HEK293 (cell line): ENCODE data around the gene ELFN1.

ENCODE experiments used
- CTCF ChIA-PET: fragments of 350-600 bp; formaldehyde crosslinking; extraction: SDS; loops from one replicate; lab custom pipeline; 2021; ENCODE audit warnings: antibody characterized with exemption; lab: Yijun Ruan, JAX
- POLR2A ChIA-PET: fragments of 300-600 bp; formaldehyde crosslinking; extraction: SDS; loops from one replicate; lab custom pipeline; 2020; ENCODE audit warnings: antibody characterized with exemption, inconsistent platforms; lab: Yijun Ruan, JAX
- H3K27ac ChIP-seq: fragments of 200-500 bp; sonication (Bioruptor generic); 2 replicates; pipeline ENCODE4 v1.5.1; 2014; ENCODE audit warnings: low read depth, low read length, control low read depth, inconsistent platforms; ENCODE audit errors: extremely low read depth
- H3K36me3 ChIP-seq, 2 experiments: fragments of 200-500 bp in 1 of 2; sonication (Bioruptor generic) in 1 of 2; 1 replicate in 1 of 2; 2 replicates in 1 of 2; pipeline ENCODE4 v1.5.1; 2014 to 2017; ENCODE audit warnings: inconsistent platforms in 2 of 2, low read length in 2 of 2; ENCODE audit not compliant: control insufficient read depth in 2 of 2, insufficient read depth in 1 of 2
- H3K4me1 ChIP-seq: fragments of 200-500 bp; sonication (Bioruptor generic); 2 replicates; pipeline ENCODE4 v1.5.1; 2014; ENCODE audit warnings: mild to moderate bottlenecking, low read length, inconsistent platforms; ENCODE audit not compliant: control insufficient read depth, insufficient read depth
- H3K4me3 ChIP-seq: 2 replicates; pipeline ENCODE4 v1.5.1; 2011; ENCODE audit warnings: low read depth, mild to moderate bottlenecking, control low read depth, low read length, moderate library complexity
- H3K9me3 ChIP-seq: fragments of 200-500 bp; sonication (Bioruptor generic); 2 replicates; pipeline ENCODE4 v1.5.1; 2014; ENCODE audit warnings: low read depth, low read length, inconsistent platforms; ENCODE audit not compliant: control insufficient read depth, insufficient read depth
- RBAK ChIP-seq: fragments of 450-650 bp; formaldehyde crosslinking; IDR thresholded peaks from 2 replicates; pipeline ENCODE4 v1.5.1; 2016; ENCODE audit warnings: missing biosample characterization, missing genetic modification characterization
- WT1 ChIP-seq: fragments of 450-650 bp; formaldehyde crosslinking; IDR thresholded peaks from 2 replicates; pipeline ENCODE4 v1.5.1; 2016; ENCODE audit warnings: missing biosample characterization, missing genetic modification characterization
- ZFP37 ChIP-seq: fragments of 450-650 bp; formaldehyde crosslinking; IDR thresholded peaks from 2 replicates; pipeline ENCODE4 v1.5.1; 2016; ENCODE audit warnings: missing biosample characterization, missing genetic modification characterization
- ZNF138 ChIP-seq: fragments of 450-650 bp; formaldehyde crosslinking; IDR thresholded peaks from 2 replicates; pipeline ENCODE4 v1.5.1; 2016; ENCODE audit warnings: missing biosample characterization, missing genetic modification characterization, borderline replicate concordance
- ZNF248 ChIP-seq: fragments of 450-650 bp; formaldehyde crosslinking; IDR thresholded peaks from 2 replicates; pipeline ENCODE4 v1.5.1; 2017; ENCODE audit warnings: missing biosample characterization, missing genetic modification characterization
- ZNF292 ChIP-seq: fragments of 450-650 bp; formaldehyde crosslinking; IDR thresholded peaks from 2 replicates; pipeline ENCODE4 v1.5.1; 2016; ENCODE audit warnings: low read depth, missing biosample characterization, missing genetic modification characterization, borderline replicate concordance
- ZNF302 ChIP-seq: fragments of 450-650 bp; formaldehyde crosslinking; IDR thresholded peaks from 2 replicates; pipeline ENCODE4 v1.5.1; 2016; ENCODE audit warnings: missing biosample characterization, missing genetic modification characterization, low read depth
- ZNF311 ChIP-seq: fragments of 450-650 bp; formaldehyde crosslinking; IDR thresholded peaks from 2 replicates; pipeline ENCODE4 v1.5.1; 2017; ENCODE audit warnings: missing biosample characterization, missing genetic modification characterization, borderline replicate concordance
- ZNF398 ChIP-seq: fragments of 450-650 bp; formaldehyde crosslinking; IDR thresholded peaks from 2 replicates; pipeline ENCODE4 v1.5.1; 2017; ENCODE audit warnings: missing biosample characterization, missing genetic modification characterization
- ZNF48 ChIP-seq: fragments of 450-650 bp; formaldehyde crosslinking; IDR thresholded peaks from 2 replicates; pipeline ENCODE4 v1.5.1; 2016; ENCODE audit warnings: missing biosample characterization, missing genetic modification characterization
- ZNF521 ChIP-seq: fragments of 450-650 bp; formaldehyde crosslinking; IDR thresholded peaks from 2 replicates; pipeline ENCODE4 v1.5.1; 2017; ENCODE audit warnings: missing biosample characterization, mild to moderate bottlenecking, missing genetic modification characterization
- ZNF555 ChIP-seq: fragments of 450-650 bp; formaldehyde crosslinking; conservative IDR thresholded peaks from 2 replicates; pipeline ENCODE4 v1.5.1; 2017; ENCODE audit warnings: missing biosample characterization, mild to moderate bottlenecking, missing genetic modification characterization, inconsistent platforms
- ZNF596 ChIP-seq: fragments of 450-650 bp; IDR thresholded peaks from 2 replicates; pipeline ENCODE4 v1.5.0; 2018; ENCODE audit warnings: missing biosample characterization, mild to moderate bottlenecking, missing genetic modification characterization, moderate library complexity
- TF ChIP-seq, protein P1 (sequence below): fragments of 450-650 bp; formaldehyde crosslinking; IDR thresholded peaks from 2 replicates; pipeline ENCODE4 v1.5.1; 2016; ENCODE audit warnings: missing biosample characterization, missing genetic modification characterization
- TF ChIP-seq, protein P2 (sequence below): fragments of 450-650 bp; formaldehyde crosslinking; IDR thresholded peaks from 2 replicates; pipeline ENCODE4 v1.5.1; 2016; ENCODE audit warnings: missing biosample characterization, missing genetic modification characterization

ELFN1 gene

GRCh38 chr7:1707756-1708595 is 37.9 kb downstream of the ELFN1 start:
- ChIA-PET POLR2A (no interaction called here), CTCF (interaction anchor here (0.5 to 1.4 kb wide), 3 partner anchors 10 to 46 kb away, joined by 3 to 10 read pairs (median 3); no protein-coding TSS in a partner anchor)
- H3K4me1 ChIP-seq = no peaks in the 10 kb centered on the region
- H3K9me3 ChIP-seq = no peaks in the 10 kb centered on the region
- H3K27ac ChIP-seq = no peak overlapping the region
- TF ChIP-seq ZNF302 (tag by site-specific recombination) = no peak
- no peak for TF ChIP-seq ZNF311 (tag by site-specific recombination)
- no peak for TF ChIP-seq ZNF596 (tag by site-specific recombination)
- no peak for TF ChIP-seq WT1 (tag by site-specific recombination)
- no peak for TF ChIP-seq ZNF248 (tag by site-specific recombination)
- no peak for TF ChIP-seq ZNF555 (tag by site-specific recombination)
- TF ChIP-seq ZNF292 (tag by site-specific recombination) = no peak
- no peak for TF ChIP-seq ZNF48 (tag by site-specific recombination)
- no peak for TF ChIP-seq ZNF521 (tag by site-specific recombination)
- no peaks in the 10 kb centered on the region for H3K36me3 ChIP-seq
- no peak overlapping the region for H3K4me3 ChIP-seq

DNA sequence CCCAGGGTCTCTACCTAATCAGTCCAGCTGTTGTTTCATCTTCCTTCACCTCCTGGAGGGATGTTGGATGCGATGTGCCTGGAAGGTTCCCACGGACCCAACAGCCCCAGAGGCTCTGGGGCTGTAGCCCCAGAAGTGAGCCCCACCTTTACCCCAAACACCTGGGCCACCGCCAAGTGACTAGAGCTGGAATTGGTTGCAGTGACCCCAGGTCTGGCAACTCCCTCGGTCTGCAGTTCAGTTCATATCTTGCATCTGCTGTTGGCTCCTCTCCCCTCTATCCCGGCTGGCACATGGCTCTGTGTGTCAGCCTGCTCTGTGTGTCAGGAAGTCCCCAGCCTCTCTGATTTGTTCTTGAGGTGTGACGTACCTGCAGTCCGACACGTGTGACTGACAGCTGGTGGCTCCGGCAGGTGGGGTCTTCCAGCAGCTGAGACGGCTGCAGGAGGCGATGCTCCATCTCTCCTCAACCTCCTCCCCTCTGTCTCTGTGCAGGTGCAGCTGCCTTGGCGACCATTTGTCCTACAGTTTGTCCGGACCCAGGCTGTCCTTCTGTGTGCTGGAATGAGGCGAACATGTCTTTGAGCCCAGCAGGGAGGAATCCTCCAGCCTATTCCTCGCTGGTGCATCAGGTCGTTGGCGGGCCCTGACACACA is 38.6 kb downstream of the ELFN1 start:
- no peaks in the 10 kb centered on the region for H3K4me1 ChIP-seq
- H3K27ac ChIP-seq = no peak overlapping the region
- no peaks in the 10 kb centered on the region for H3K36me3 ChIP-seq
- no peaks in the 10 kb centered on the region for H3K9me3 ChIP-seq
- CTCF ChIA-PET = interaction anchor here (0.5 to 1.4 kb wide), 2 partner anchors 11 to 19 kb away, joined by 3 to 10 read pairs; no protein-coding TSS in a partner anchor
- TF ChIP-seq RBAK (tag by site-specific recombination) (no peak), ZNF398 (tag by site-specific recombination) (no peak), ZFP37 (tag by site-specific recombination) (no peak), ZNF138 (no peak)
- TF ChIP-seq, protein P1, sequence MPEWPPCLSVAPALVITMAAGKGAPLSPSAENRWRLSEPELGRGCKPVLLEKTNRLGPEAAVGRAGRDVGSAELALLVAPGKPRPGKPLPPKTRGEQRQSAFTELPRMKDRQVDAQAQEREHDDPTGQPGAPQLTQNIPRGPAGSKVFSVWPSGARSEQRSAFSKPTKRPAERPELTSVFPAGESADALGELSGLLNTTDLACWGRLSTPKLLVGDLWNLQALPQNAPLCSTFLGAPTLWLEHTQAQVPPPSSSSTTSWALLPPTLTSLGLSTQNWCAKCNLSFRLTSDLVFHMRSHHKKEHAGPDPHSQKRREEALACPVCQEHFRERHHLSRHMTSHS (tag by site-specific recombination) = no peak
- TF ChIP-seq, protein P2, sequence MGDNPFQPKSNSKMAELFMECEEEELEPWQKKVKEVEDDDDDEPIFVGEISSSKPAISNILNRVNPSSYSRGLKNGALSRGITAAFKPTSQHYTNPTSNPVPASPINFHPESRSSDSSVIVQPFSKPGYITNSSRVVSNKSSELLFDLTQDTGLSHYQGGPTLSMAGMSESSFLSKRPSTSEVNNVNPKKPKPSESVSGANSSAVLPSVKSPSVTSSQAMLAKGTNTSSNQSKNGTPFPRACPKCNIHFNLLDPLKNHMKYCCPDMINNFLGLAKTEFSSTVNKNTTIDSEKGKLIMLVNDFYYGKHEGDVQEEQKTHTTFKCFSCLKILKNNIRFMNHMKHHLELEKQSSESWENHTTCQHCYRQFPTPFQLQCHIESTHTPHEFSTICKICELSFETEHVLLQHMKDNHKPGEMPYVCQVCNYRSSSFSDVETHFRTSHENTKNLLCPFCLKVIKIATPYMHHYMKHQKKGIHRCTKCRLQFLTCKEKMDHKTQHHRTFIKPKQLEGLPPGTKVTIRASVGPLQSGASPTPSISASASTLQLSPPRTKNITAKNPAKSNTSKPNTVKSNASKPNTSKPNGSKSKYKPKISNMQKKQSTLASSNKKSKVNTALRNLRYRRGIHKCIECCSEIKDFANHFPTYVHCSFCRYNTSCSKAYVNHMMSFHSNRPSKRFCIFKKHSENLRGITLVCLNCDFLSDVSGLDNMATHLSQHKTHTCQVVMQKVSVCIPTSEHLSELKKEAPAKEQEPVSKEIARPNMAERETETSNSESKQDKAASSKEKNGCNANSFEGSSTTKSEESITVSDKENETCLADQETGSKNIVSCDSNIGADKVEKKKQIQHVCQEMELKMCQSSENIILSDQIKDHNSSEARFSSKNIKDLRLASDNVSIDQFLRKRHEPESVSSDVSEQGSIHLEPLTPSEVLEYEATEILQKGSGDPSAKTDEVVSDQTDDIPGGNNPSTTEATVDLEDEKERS (tag by site-specific recombination) = no peak
- POLR2A ChIA-PET = no interaction called here
- H3K4me3 ChIP-seq = no peak overlapping the region
